Measurements from ENCODE around the gene DMRTB1. TPM values are rescaled to one million over a fixed set of nuclear protein-coding genes. Genes with fewer than 3 reads are reported as not detected.

Gene DMRTB1
- total RNA-seq, 1 donor from 2014 or later, result not detected

GRCh38 chr1:53462769-53463501 is 3.7 kb downstream of the DMRTB1 start:
- no peak for TF ChIP-seq CTCF (IDR thresholded peaks at IDR 0.05; ENCODE audit: unreplicated experiment)
- Mint-ChIP-seq H3K36me3 (ENCODE audit: low read depth, unreplicated experiment) (no peaks in the 10 kb centered on the region), H3K27me3 (ENCODE audit: unreplicated experiment) (peaks cover 8% of the 10 kb centered on the region), H3K27ac (ENCODE audit: unreplicated experiment) (no peak overlapping the region), H3K9me3 (ENCODE audit: unreplicated experiment) (no peaks in the 10 kb centered on the region), H3K4me1 (ENCODE audit: unreplicated experiment) (peaks cover 9% of the 10 kb centered on the region), H3K4me3 (ENCODE audit: unreplicated experiment) (no peak overlapping the region)
- DNase-seq (ENCODE audit: low spot score), result no peak

DNA sequence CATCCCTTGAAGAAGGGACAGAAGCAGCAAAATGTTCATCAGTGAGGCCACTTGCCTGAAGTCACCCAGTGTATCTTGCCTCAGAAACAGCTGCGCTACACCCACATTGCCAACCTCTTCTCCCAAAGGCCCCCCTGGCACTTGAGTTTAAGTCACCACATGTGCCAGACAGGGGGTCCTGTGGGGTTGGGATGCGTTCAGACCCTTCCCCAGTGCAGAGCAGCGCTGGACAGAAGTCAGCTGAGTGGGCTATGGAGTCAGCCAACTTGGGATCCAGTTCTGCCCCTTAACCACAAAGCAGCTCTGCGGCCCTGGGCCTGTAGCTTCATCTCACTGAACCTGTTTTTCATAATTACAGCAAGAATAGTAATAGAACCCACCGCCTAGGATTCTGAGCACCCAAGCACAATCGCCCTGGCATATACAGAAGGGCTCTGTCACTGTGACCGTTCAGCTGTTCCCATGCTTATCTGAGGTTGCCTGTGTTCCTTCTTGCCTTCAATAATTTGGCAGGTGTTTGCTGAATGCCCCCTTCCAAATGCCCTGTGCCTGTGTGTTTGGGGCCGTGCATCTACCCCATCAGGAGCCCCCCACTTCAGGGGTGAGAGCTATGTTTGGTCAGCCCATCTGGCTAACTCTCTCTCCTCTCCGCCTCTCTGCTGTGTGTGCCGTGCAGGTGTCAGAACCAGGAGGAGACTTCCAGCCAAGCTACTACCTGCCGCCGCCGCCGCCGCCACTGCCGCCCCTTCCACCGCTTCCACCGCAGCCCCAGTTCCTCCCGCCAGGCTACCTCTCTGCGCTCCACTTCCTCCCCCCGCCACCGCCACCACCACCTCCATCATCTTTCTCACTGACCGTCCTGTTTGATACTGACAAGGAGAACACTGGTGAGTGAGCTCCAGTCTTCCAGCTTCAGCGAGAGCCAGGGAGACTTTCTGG is 5.0 kb downstream of the DMRTB1 start:
- DNase-seq (ENCODE audit: low spot score), result no peak
- Mint-ChIP-seq H3K36me3 (ENCODE audit: low read depth, unreplicated experiment) (no peaks in the 10 kb centered on the region), H3K27ac (ENCODE audit: unreplicated experiment) (no peak overlapping the region), H3K4me3 (ENCODE audit: unreplicated experiment) (no peak overlapping the region), H3K9me3 (ENCODE audit: unreplicated experiment) (no peaks in the 10 kb centered on the region), H3K27me3 (ENCODE audit: unreplicated experiment) (peaks cover 8% of the 10 kb centered on the region), H3K4me1 (ENCODE audit: unreplicated experiment) (peaks cover 9% of the 10 kb centered on the region)
- TF ChIP-seq CTCF (IDR thresholded peaks at IDR 0.05; ENCODE audit: unreplicated experiment), result no peak

GRCh38 chr1:53465023-53465957 is 6.1 kb downstream of the DMRTB1 start:
- Mint-ChIP-seq H3K4me1 (ENCODE audit: unreplicated experiment) (peaks cover 9% of the 10 kb centered on the region), H3K4me3 (ENCODE audit: unreplicated experiment) (no peak overlapping the region), H3K27me3 (ENCODE audit: unreplicated experiment) (peaks cover 8% of the 10 kb centered on the region), H3K27ac (ENCODE audit: unreplicated experiment) (no peak overlapping the region), H3K9me3 (ENCODE audit: unreplicated experiment) (no peaks in the 10 kb centered on the region), H3K36me3 (ENCODE audit: low read depth, unreplicated experiment) (no peaks in the 10 kb centered on the region)
- TF ChIP-seq CTCF (IDR thresholded peaks at IDR 0.05; ENCODE audit: unreplicated experiment), result no peak
- no peak for DNase-seq (ENCODE audit: low spot score)

- DNase-seq (ENCODE audit: low spot score), result no peak
- Mint-ChIP-seq H3K27ac (ENCODE audit: unreplicated experiment) (no peak overlapping the region), H3K4me1 (ENCODE audit: unreplicated experiment) (peaks cover 9% of the 10 kb centered on the region), H3K27me3 (ENCODE audit: unreplicated experiment) (peaks cover 8% of the 10 kb centered on the region), H3K9me3 (ENCODE audit: unreplicated experiment) (no peaks in the 10 kb centered on the region), H3K36me3 (ENCODE audit: low read depth, unreplicated experiment) (no peaks in the 10 kb centered on the region), H3K4me3 (ENCODE audit: unreplicated experiment) (no peak overlapping the region)
- TF ChIP-seq CTCF (IDR thresholded peaks at IDR 0.05; ENCODE audit: unreplicated experiment), result no peak
Measured at GRCh38 chr1:53467391-53467790, 8.2 kb downstream of the DMRTB1 start.
